CD14-positive monocyte (primary cell): Measurements from ENCODE around the gene PIEZO2. TPM values are rescaled to one million over a fixed set of nuclear protein-coding genes. Genes with fewer than 3 reads are reported as not detected.

Source experiments
- DNase-seq, 3 donors: peaks; one replicate each; pipeline ENCODE4 v3.0.0-alpha.2; 2011 to 2022
- H2AFZ ChIP-seq: 2 replicates; pipeline ENCODE4 v1.6.0; 2012; ENCODE audit warnings: mild to moderate bottlenecking, low read depth, low read length, inconsistent platforms; ENCODE audit not compliant: insufficient read depth, poor library complexity, severe bottlenecking
- H3K27ac ChIP-seq, 2 donors: 1 replicate in 1 of 2; 2 replicates in 1 of 2; pipeline ENCODE4 v1.5.1; 2012 to 2013; ENCODE audit warnings: low read length in 2 of 2, control low read depth in 1 of 2, inconsistent platforms in 1 of 2, low read depth in 1 of 2, mild to moderate bottlenecking in 1 of 2
- H3K27me3 ChIP-seq, 2 donors: one replicate each; pipeline versions ENCODE4 v1.6.0 to v1.6.1; 2011 to 2013; ENCODE audit warnings: low read length in 2 of 2; ENCODE audit not compliant: control insufficient read depth in 2 of 2, insufficient read depth in 2 of 2
- H3K36me3 ChIP-seq, 2 donors: replicated peaks in 1 of 2; 1 replicate in 1 of 2; 2 replicates in 1 of 2; pipeline versions ENCODE4 v1.5.1 to v1.6.1; 2012 to 2013; ENCODE audit warnings: low read length in 2 of 2, control low read depth in 1 of 2, inconsistent platforms in 1 of 2, mild to moderate bottlenecking in 1 of 2; ENCODE audit not compliant: insufficient read depth in 2 of 2, control insufficient read depth in 1 of 2
- H3K4me1 ChIP-seq, 2 donors: 1 replicate in 1 of 2; 2 replicates in 1 of 2; pipeline versions ENCODE4 v1.5.1 to v1.6.1; 2012 to 2013; ENCODE audit warnings: low read length in 2 of 2, control low read depth in 1 of 2, inconsistent platforms in 1 of 2, mild to moderate bottlenecking in 1 of 2, moderate library complexity in 1 of 2; ENCODE audit not compliant: insufficient read depth in 2 of 2, control insufficient read depth in 1 of 2
- H3K4me2 ChIP-seq: replicated peaks from 2 replicates; pipeline ENCODE3; 2012; ENCODE audit warnings: low read length, moderate library complexity, mild to moderate bottlenecking; ENCODE audit not compliant: poor library complexity, severe bottlenecking; ENCODE audit errors: extremely low read depth
- H3K4me3 ChIP-seq, 3 experiments: fragments of 200-600 bp in 1 of 3; sonication (generic) in 1 of 3; replicated peaks in 1 of 3; 1 replicate in 2 of 3; 2 replicates in 1 of 3; pipeline ENCODE4 v1.5.1; 2011 to 2013; ENCODE audit warnings: low read length in 3 of 3, mild to moderate bottlenecking in 3 of 3, control low read depth in 2 of 3, low read depth in 2 of 3, inconsistent platforms in 1 of 3, moderate library complexity in 1 of 3
- H3K79me2 ChIP-seq: 2 replicates; pipeline ENCODE4 v1.6.0; 2012; ENCODE audit warnings: mild to moderate bottlenecking, control low read depth, inconsistent platforms, low read length, moderate library complexity; ENCODE audit not compliant: insufficient read depth
- H3K9ac ChIP-seq: 2 replicates; pipeline ENCODE4 v1.6.0; 2017; ENCODE audit warnings: low read length, mild to moderate bottlenecking; ENCODE audit not compliant: insufficient read depth, poor library complexity, severe bottlenecking
- H3K9me3 ChIP-seq, 2 donors: replicated peaks in 1 of 2; 1 replicate in 1 of 2; 2 replicates in 1 of 2; pipeline versions ENCODE4 v1.5.1 to v1.6.1; 2012 to 2013; ENCODE audit warnings: low read length in 2 of 2, control low read depth in 1 of 2; ENCODE audit not compliant: control insufficient read depth in 1 of 2, insufficient read depth in 1 of 2
- H4K20me1 ChIP-seq: 2 replicates; pipeline ENCODE4 v1.6.0; 2012; ENCODE audit warnings: mild to moderate bottlenecking, low read length, control low read depth, moderate library complexity; ENCODE audit not compliant: insufficient read depth
- H3K27ac Mint-ChIP-seq, 7 donors: one replicate each; pipeline ENCODE4 v1.8.0; 2020; ENCODE audit warnings: mild to moderate bottlenecking in 7 of 7, mixed read lengths in 7 of 7, moderate library complexity in 6 of 7, inconsistent platforms in 2 of 7
- H3K27me3 Mint-ChIP-seq, 3 donors: one replicate each; pipeline ENCODE4 v1.8.0; 2021 to 2022; ENCODE audit warnings: low read depth in 3 of 3, mild to moderate bottlenecking in 3 of 3, mixed read lengths in 3 of 3, moderate library complexity in 3 of 3, inconsistent platforms in 1 of 3
- H3K36me3 Mint-ChIP-seq, 2 donors: one replicate each; pipeline ENCODE4 v1.8.0; 2020; ENCODE audit warnings: mixed read lengths in 2 of 2, inconsistent platforms in 1 of 2, mild to moderate bottlenecking in 1 of 2
- H3K4me1 Mint-ChIP-seq: one replicate; pipeline ENCODE4 v1.8.0; 2020; ENCODE audit warnings: mild to moderate bottlenecking, mixed read lengths
- H3K4me3 Mint-ChIP-seq, 2 donors: one replicate each; pipeline ENCODE4 v1.8.0; 2020; ENCODE audit warnings: mild to moderate bottlenecking in 2 of 2, mixed read lengths in 2 of 2, moderate library complexity in 1 of 2
- H3K9me3 Mint-ChIP-seq, 7 donors: one replicate each; pipeline ENCODE4 v1.8.0; 2020 to 2022; ENCODE audit warnings: mixed read lengths in 7 of 7, mild to moderate bottlenecking in 6 of 7, moderate library complexity in 6 of 7, inconsistent platforms in 2 of 7
- CTCF ChIP-seq: fragments of 200-600 bp; IDR thresholded peaks from one replicate; pipeline ENCODE4 v1.8.0; 2022; ENCODE audit warnings: antibody characterized with exemption, mild to moderate bottlenecking
- WGBS: methylation state at CpG from one replicate; pipeline ENCODE4 v1.1.5; 2013; ENCODE audit warnings: missing lambda C conversion rate; ENCODE audit not compliant: insufficient coverage; 5-methylcytosine and 5-hydroxymethylcytosine counted together
- intact Hi-C, 2 donors: fragments of 100-400 bp; cut with micrococcal nuclease; formaldehyde crosslinking; loops; one replicate each; pipeline versions ENCODE4 v1.15.0 to v1.15.1; 2023
- polyA plus RNA-seq, 3 donors: library from polyadenylated mRNA; depleted of rRNA in 1 of 3; unstranded in 2 of 3; stranded (reverse) in 1 of 3; fragments of 300-500 nt in 2 of 3; fragments of >200 nt in 1 of 3; fragmentation: Illumina TruSeq in 2 of 3; gene quantifications; 1 replicate in 2 of 3; 2 replicates in 1 of 3; pipeline ENCODE4 v1.2.3, GENCODE V29; 2012 to 2021

Gene PIEZO2
- polyA plus RNA-seq, 3 donors: not detected

- no peak overlapping the region for H3K4me3 Mint-ChIP-seq
- H3K27me3 Mint-ChIP-seq: peaks cover 1 to 4% (median 4%) of the 10 kb centered on the region in 3 donors
- no peaks in the 10 kb centered on the region for H3K79me2 ChIP-seq
- H3K4me1 ChIP-seq: no peaks in the 10 kb centered on the region
- no peak overlapping the region for H2AFZ ChIP-seq
- peaks cover 2 to 12% (median 6%) of the 10 kb centered on the region in 7 donors for H3K9me3 Mint-ChIP-seq
- H3K36me3 ChIP-seq: no peaks in the 10 kb centered on the region
- WGBS: no CpG with 5 or more reads among the region's 1 CpG
- peaks cover 0 to 8% of the 10 kb centered on the region in 2 donors for H3K9me3 ChIP-seq
- no peak for DNase-seq
- H3K4me2 ChIP-seq: no peak overlapping the region
- TF ChIP-seq CTCF: no peak
- no peak overlapping the region for H3K27ac ChIP-seq
- no peaks in the 10 kb centered on the region for H3K36me3 Mint-ChIP-seq
- H3K27me3 ChIP-seq: no peaks in the 10 kb centered on the region
- intact Hi-C loops: no loop called here
- H3K27ac Mint-ChIP-seq: no peak overlapping the region
- H4K20me1 ChIP-seq: no peaks in the 10 kb centered on the region
- no peak overlapping the region for H3K4me3 ChIP-seq
- no peak overlapping the region for H3K9ac ChIP-seq
- peaks cover 6% of the 10 kb centered on the region for H3K4me1 Mint-ChIP-seq
Observed at GRCh38 chr18:10890022-10890421, 259.3 kb downstream of the PIEZO2 start.

GRCh38 chr18:10878703-10879102 lies 270.7 kb downstream of the PIEZO2 start:
- H3K27me3 ChIP-seq: no peaks in the 10 kb centered on the region
- no peaks in the 10 kb centered on the region for H3K4me1 ChIP-seq
- H3K9me3 Mint-ChIP-seq: peaks cover 0 to 4% (median 0%) of the 10 kb centered on the region in 7 donors
- H3K36me3 Mint-ChIP-seq: no peaks in the 10 kb centered on the region
- H3K27me3 Mint-ChIP-seq: peaks cover 0 to 3% (median 0%) of the 10 kb centered on the region in 3 donors
- no peaks in the 10 kb centered on the region for H3K79me2 ChIP-seq
- no peak overlapping the region for H2AFZ ChIP-seq
- H3K4me1 Mint-ChIP-seq: no peaks in the 10 kb centered on the region
- H3K36me3 ChIP-seq: no peaks in the 10 kb centered on the region
- 71% methylated on average over 1 of the region's 1 CpG for WGBS
- H3K4me3 ChIP-seq: no peak overlapping the region
- H3K27ac Mint-ChIP-seq: no peak overlapping the region
- no peak for TF ChIP-seq CTCF
- no peak overlapping the region for H3K27ac ChIP-seq
- no peak for DNase-seq
- no peaks in the 10 kb centered on the region for H4K20me1 ChIP-seq
- intact Hi-C loops: no loop called here
- no peak overlapping the region for H3K9ac ChIP-seq
- no peaks in the 10 kb centered on the region for H3K9me3 ChIP-seq
- H3K4me2 ChIP-seq: no peak overlapping the region
- no peak overlapping the region for H3K4me3 Mint-ChIP-seq
